Measurements from ENCODE around the gene NAALADL2. TPM values are rescaled to one million over a fixed set of nuclear protein-coding genes. Genes with fewer than 3 reads are reported as not detected.
"Not testable (repeated sequence)": the region's sequence is repeated elsewhere in the genome, so short reads cannot be mapped to it uniquely, and the experiment has no call there.

The NAALADL2 gene
- total RNA-seq, 2 experiments from 2014 or later, result not detected

DNA sequence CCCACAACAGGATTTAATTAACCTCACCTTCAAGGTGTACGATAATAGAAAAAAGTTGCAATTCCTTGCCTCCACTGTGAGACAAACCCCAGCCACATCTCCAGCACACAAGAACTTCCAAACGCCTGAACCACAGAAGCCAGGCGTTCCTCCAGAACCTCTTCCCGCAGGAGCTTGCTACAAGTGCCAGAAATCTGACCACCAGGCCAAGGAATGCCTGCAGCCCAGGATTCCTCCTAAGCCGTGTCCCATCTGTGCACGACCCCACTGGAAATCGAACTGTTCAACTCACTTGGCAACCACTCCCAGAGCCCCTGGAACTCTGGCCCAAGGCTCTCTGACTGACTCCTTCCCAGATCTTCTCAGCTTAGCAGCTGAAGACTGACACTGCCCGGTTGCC, 970.7 kb downstream of the NAALADL2 start:
- H3K27ac Mint-ChIP-seq; H3K4me1 Mint-ChIP-seq; H3K27me3 Mint-ChIP-seq; CTCF ChIA-PET; DNase-seq; ATAC-seq; H3K36me3 Mint-ChIP-seq; H3K4me3 Mint-ChIP-seq; H3K9me3 Mint-ChIP-seq (ENCODE audit: low read depth): not testable (repeated sequence)

- not testable (repeated sequence) for H3K27ac Mint-ChIP-seq, H3K36me3 Mint-ChIP-seq, H3K4me1 Mint-ChIP-seq
Measured at GRCh38 chr3:175835763-175836162, 976.6 kb downstream of the NAALADL2 start.

GRCh38 chr3:175836617-175837016, 977.5 kb downstream of the NAALADL2 start:
- Mint-ChIP-seq H3K27ac (no peak overlapping the region), H3K4me3 (no peak overlapping the region), H3K36me3 (no peaks in the 10 kb centered on the region), H3K9me3 (ENCODE audit: low read depth) (peaks cover 3% of the 10 kb centered on the region), H3K27me3 (no peaks in the 10 kb centered on the region), H3K4me1 (no peaks in the 10 kb centered on the region)
- DNase-seq (no peak), ATAC-seq (no peak)
- CTCF ChIA-PET, result no interaction called here

More at GRCh38 chr3:175835763-175836162, 976.6 kb downstream of the NAALADL2 start:
- ATAC-seq; DNase-seq; H3K4me3 Mint-ChIP-seq; CTCF ChIA-PET; H3K27me3 Mint-ChIP-seq; H3K9me3 Mint-ChIP-seq (ENCODE audit: low read depth): not testable (repeated sequence)

DNA sequence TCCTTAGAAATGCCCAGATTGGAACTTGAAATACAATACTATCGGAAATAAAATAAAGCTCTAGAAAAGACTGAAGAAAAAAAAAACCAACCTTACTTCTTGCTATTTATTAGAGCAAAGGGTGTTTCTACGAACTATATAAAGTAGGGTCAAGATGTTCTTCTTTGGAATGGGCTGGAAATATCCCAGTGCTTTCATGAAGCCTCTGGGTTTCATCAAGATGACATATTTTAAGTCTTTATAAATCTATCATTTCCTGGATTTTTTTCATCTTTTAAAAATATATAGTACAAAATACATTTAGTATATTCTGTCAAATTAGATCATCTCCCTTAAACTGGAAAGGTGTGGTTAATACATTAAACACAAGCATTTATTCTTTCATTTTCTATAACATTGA, 978.8 kb downstream of the NAALADL2 start:
- Mint-ChIP-seq H3K4me3 (no peak overlapping the region), H3K36me3 (no peaks in the 10 kb centered on the region), H3K4me1 (no peaks in the 10 kb centered on the region), H3K27me3 (no peaks in the 10 kb centered on the region), H3K9me3 (ENCODE audit: low read depth) (peaks cover 4% of the 10 kb centered on the region), H3K27ac (no peak overlapping the region)
- ATAC-seq (no peak), DNase-seq (no peak)
- CTCF ChIA-PET, result no interaction called here

DNA sequence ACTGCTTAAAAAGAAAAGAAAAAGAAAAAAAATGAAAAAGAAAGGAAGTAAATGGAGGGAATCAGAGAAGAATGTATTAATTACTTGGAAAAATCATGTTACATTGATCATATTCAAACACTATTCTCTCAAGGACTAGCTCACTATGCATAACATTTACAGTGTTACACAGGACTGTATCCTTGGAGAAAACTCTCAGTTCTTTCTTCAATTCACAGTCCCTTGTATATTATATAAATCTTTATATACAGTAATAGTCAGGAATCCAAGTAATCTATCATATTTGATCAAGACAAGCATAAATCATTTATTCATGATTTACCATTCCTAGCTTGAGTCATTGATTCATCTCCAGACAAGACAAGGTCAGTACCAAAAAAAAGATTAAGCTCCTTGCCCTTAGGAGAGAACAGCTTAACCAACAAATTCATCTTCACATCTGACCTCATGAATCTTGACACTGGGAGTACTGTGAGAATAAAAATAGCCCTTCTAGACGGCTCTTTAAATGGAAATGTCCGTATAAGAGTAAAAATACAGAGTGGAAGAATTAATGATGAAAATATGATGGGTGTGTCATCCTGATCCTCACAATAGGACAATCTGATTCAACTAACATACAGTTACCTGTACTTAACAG, 980.4 kb downstream of the NAALADL2 start:
- CTCF ChIA-PET, result interaction anchor here (0.6 kb wide), 1 partner anchor 948 kb away, joined by 3 read pairs; no protein-coding TSS in a partner anchor
- Mint-ChIP-seq H3K36me3 (no peaks in the 10 kb centered on the region), H3K27ac (no peak overlapping the region), H3K27me3 (no peaks in the 10 kb centered on the region), H3K4me3 (no peak overlapping the region), H3K4me1 (no peaks in the 10 kb centered on the region), H3K9me3 (ENCODE audit: low read depth) (peaks cover 4% of the 10 kb centered on the region)
- no peak for DNase-seq
- ATAC-seq, result no peak

DNA sequence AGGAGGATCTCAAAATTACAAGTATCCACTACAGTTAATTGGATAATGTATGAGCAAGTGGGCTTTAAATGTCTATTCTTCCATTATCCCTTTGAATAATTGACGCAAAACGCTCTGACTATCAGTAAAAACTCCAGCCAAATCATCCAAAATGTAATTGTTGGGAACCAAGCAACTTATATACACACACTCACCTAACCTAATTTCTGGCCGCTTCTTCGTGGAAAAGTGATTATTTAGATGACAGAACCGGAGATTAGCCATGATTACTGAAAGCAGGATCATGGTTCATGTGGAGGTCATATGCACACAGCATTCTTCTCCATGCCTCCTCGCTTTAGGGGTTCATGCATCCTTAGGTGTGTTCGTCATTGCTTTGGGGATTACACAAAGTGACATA, 992.4 kb downstream of the NAALADL2 start:
- ATAC-seq, result no peak
- no peak overlapping the region for H3K27ac Mint-ChIP-seq
- no peaks in the 10 kb centered on the region for H3K27me3 Mint-ChIP-seq
- H3K9me3 Mint-ChIP-seq (ENCODE audit: low read depth), result no peaks in the 10 kb centered on the region
- CTCF ChIA-PET, result no interaction called here
- no peak for DNase-seq
- no peaks in the 10 kb centered on the region for H3K36me3 Mint-ChIP-seq
- no peaks in the 10 kb centered on the region for H3K4me1 Mint-ChIP-seq
- H3K4me3 Mint-ChIP-seq, result no peak overlapping the region

- CTCF ChIA-PET, result no interaction called here
- Mint-ChIP-seq H3K4me1 (no peaks in the 10 kb centered on the region), H3K9me3 (ENCODE audit: low read depth) (no peaks in the 10 kb centered on the region), H3K36me3 (no peaks in the 10 kb centered on the region), H3K27ac (no peak overlapping the region), H3K4me3 (no peak overlapping the region), H3K27me3 (no peaks in the 10 kb centered on the region)
- ATAC-seq, result no peak
- no peak for DNase-seq
Measured at GRCh38 chr3:175852560-175852959, 993.4 kb downstream of the NAALADL2 start.

- DNase-seq, result no peak
- no peak overlapping the region for H3K27ac Mint-ChIP-seq
- H3K27me3 Mint-ChIP-seq, result no peaks in the 10 kb centered on the region
- CTCF ChIA-PET, result no interaction called here
- no peak overlapping the region for H3K4me3 Mint-ChIP-seq
- H3K4me1 Mint-ChIP-seq, result no peaks in the 10 kb centered on the region
- H3K36me3 Mint-ChIP-seq, result no peaks in the 10 kb centered on the region
- ATAC-seq, result no peak
- no peaks in the 10 kb centered on the region for H3K9me3 Mint-ChIP-seq (ENCODE audit: low read depth)
Measured at GRCh38 chr3:175857666-175858270, 998.6 kb downstream of the NAALADL2 start.

Small RNA genes lying within 50 kb of the gene (microRNA-seq; reads per million reads assigned to microRNA genes)
- gene MIR4789, result not detected
